Measurements from ENCODE around the gene A2ML1.
"Not testable (repeated sequence)": the region's sequence is repeated elsewhere in the genome, so short reads cannot be mapped to it uniquely, and the experiment has no call there.

DNA sequence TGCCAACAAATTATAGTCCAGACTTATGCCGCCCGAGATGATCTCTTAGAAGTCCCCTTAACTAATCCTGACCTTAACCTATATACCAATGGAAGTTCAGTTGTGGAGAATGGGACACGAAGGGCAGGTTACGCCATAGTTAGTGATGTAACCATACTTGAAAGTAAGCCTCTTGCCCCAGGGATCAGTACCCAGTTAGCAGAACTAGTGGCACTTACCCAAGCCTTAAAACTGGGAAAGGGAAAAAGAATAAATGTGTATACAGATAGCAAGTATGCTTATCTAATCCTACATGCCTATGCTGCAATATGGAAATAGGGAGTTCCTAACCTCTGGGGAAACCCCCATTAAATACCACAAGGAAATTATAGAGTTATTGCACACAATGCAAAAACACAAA is 29.2 kb upstream of the A2ML1 start:
- TF ChIP-seq, protein P1, sequence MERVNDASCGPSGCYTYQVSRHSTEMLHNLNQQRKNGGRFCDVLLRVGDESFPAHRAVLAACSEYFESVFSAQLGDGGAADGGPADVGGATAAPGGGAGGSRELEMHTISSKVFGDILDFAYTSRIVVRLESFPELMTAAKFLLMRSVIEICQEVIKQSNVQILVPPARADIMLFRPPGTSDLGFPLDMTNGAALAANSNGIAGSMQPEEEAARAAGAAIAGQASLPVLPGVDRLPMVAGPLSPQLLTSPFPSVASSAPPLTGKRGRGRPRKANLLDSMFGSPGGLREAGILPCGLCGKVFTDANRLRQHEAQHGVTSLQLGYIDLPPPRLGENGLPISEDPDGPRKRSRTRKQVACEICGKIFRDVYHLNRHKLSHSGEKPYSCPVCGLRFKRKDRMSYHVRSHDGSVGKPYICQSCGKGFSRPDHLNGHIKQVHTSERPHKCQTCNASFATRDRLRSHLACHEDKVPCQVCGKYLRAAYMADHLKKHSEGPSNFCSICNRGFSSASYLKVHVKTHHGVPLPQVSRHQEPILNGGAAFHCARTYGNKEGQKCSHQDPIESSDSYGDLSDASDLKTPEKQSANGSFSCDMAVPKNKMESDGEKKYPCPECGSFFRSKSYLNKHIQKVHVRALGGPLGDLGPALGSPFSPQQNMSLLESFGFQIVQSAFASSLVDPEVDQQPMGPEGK (CRISPR knock-in tag; IDR thresholded peaks at IDR 0.05; ENCODE audit: borderline replicate concordance) = not testable (repeated sequence)
- TF ChIP-seq ZFP3 (CRISPR knock-in tag; IDR thresholded peaks at IDR 0.05); TOX (CRISPR knock-in tag; IDR thresholded peaks at IDR 0.05; ENCODE audit: borderline replicate concordance); GLIS3 (CRISPR knock-in tag; IDR thresholded peaks at IDR 0.05); SNAI2 (CRISPR knock-in tag; IDR thresholded peaks at IDR 0.05); ZNF8 (CRISPR knock-in tag; IDR thresholded peaks at IDR 0.05); RARB (CRISPR knock-in tag; IDR thresholded peaks at IDR 0.05); BACH2 (CRISPR knock-in tag; IDR thresholded peaks at IDR 0.05; ENCODE audit: borderline replicate concordance): not testable (repeated sequence)

Data from SK-N-SH treated with all-trans-retinoic acid at 6 μM for 48 hours (cell line).